ENCODE measurements around the gene TEKT2.

DNA sequence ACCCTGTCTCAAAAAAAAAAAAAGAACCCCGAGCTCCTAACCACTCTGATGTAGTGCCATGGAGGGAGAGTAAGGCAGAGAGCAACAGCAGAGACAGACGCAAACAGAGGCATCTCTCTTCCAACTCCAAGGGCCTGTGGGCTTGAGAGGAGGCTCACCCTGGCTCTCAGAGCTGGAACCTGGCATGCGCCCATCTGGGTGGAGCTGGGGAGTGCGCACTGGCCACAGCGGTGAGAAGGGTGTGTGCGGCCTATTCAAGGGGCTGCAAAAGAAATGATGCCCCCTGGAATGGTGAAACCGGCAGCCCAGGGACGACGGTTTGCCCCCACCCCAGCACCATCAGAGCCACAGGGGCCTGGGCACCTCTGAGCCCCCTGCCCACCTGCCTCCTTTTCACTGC is 23.5 kb downstream of the TEKT2 start:
- TF ChIP-seq, protein P1, sequence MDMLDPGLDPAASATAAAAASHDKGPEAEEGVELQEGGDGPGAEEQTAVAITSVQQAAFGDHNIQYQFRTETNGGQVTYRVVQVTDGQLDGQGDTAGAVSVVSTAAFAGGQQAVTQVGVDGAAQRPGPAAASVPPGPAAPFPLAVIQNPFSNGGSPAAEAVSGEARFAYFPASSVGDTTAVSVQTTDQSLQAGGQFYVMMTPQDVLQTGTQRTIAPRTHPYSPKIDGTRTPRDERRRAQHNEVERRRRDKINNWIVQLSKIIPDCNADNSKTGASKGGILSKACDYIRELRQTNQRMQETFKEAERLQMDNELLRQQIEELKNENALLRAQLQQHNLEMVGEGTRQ (IDR thresholded peaks at IDR 0.05; ENCODE audit: low read depth, low read length): no peak
- no peak for TF ChIP-seq MAZ (IDR thresholded peaks at IDR 0.05; ENCODE audit: borderline replicate concordance, low read depth, low read length)
- TF ChIP-seq POLR2A (IDR thresholded peaks at IDR 0.05; ENCODE audit: low read depth, low read length): no peak
- TF ChIP-seq, protein P2, sequence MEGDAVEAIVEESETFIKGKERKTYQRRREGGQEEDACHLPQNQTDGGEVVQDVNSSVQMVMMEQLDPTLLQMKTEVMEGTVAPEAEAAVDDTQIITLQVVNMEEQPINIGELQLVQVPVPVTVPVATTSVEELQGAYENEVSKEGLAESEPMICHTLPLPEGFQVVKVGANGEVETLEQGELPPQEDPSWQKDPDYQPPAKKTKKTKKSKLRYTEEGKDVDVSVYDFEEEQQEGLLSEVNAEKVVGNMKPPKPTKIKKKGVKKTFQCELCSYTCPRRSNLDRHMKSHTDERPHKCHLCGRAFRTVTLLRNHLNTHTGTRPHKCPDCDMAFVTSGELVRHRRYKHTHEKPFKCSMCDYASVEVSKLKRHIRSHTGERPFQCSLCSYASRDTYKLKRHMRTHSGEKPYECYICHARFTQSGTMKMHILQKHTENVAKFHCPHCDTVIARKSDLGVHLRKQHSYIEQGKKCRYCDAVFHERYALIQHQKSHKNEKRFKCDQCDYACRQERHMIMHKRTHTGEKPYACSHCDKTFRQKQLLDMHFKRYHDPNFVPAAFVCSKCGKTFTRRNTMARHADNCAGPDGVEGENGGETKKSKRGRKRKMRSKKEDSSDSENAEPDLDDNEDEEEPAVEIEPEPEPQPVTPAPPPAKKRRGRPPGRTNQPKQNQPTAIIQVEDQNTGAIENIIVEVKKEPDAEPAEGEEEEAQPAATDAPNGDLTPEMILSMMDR (conservative IDR thresholded peaks at IDR 0.05; ENCODE audit: low read depth, low read length): no peak
- no peak for TF ChIP-seq MXI1 (IDR thresholded peaks at IDR 0.05; ENCODE audit: borderline replicate concordance, low read depth, low read length)
- TF ChIP-seq RAD21 (IDR thresholded peaks at IDR 0.05; ENCODE audit: low read length): no peak

Data from IMR-90 (cell line).